HG03097 (cell line): ENCODE results near the gene GDI1.

ENCODE experiments used
- ATAC-seq: cut with Tn5 transposase; IDR thresholded peaks from one replicate; pipeline ENCODE4 v1.9.1; 2021; ENCODE audit not compliant: unreplicated experiment, low FRiP score

GDI1 gene

GRCh38 chrX:154458954-154459778 lies 22.2 kb downstream of the GDI1 start:
- no peak for ATAC-seq

- ATAC-seq = no peak
Measured at GRCh38 chrX:154459832-154460231, 22.9 kb downstream of the GDI1 start.

- ATAC-seq = no peak
Measured at GRCh38 chrX:154460326-154460725, 23.4 kb downstream of the GDI1 start.

- no peak for ATAC-seq
Measured at GRCh38 chrX:154462396-154462795, 25.4 kb downstream of the GDI1 start.

- ATAC-seq = no peak
Measured at GRCh38 chrX:154463611-154464220, 26.8 kb downstream of the GDI1 start.

GRCh38 chrX:154464806-154465365 lies 27.9 kb downstream of the GDI1 start:
- ATAC-seq = no peak

GRCh38 chrX:154465601-154466000 lies 28.6 kb downstream of the GDI1 start:
- no peak for ATAC-seq

- no peak for ATAC-seq
Measured at GRCh38 chrX:154466036-154466435, 29.1 kb downstream of the GDI1 start.

GRCh38 chrX:154466907-154467306 lies 30.0 kb downstream of the GDI1 start:
- no peak for ATAC-seq

GRCh38 chrX:154467556-154467955 lies 30.6 kb downstream of the GDI1 start:
- no peak for ATAC-seq

- no peak for ATAC-seq
Measured at GRCh38 chrX:154468217-154468616, 31.3 kb downstream of the GDI1 start.

- no peak for ATAC-seq
Measured at GRCh38 chrX:154469114-154469513, 32.2 kb downstream of the GDI1 start.

- no peak for ATAC-seq
Measured at GRCh38 chrX:154469880-154470279, 32.9 kb downstream of the GDI1 start.

GRCh38 chrX:154470434-154470833 lies 33.5 kb downstream of the GDI1 start:
- ATAC-seq = no peak

GRCh38 chrX:154470914-154471568 lies 34.1 kb downstream of the GDI1 start:
- no peak for ATAC-seq

- ATAC-seq = no peak
Measured at GRCh38 chrX:154471839-154472684, 35.1 kb downstream of the GDI1 start.

- ATAC-seq = no peak
Measured at GRCh38 chrX:154472685-154473632, 36.0 kb downstream of the GDI1 start.

- ATAC-seq = no peak
Measured at GRCh38 chrX:154473683-154474082, 36.7 kb downstream of the GDI1 start.

- no peak for ATAC-seq
Measured at GRCh38 chrX:154476821-154477220, 39.9 kb downstream of the GDI1 start.
